BLaER1 (cell line): ENCODE results near the gene ACSF3.
A peak's percentile ranks its signal among the peaks of the same experiment; 100 is the strongest.
"Not testable (repeated sequence)": the region's sequence is repeated elsewhere in the genome, so short reads cannot be mapped to it uniquely, and the experiment has no call there.

ENCODE experiments used
- H3K27ac ChIP-seq: shearing (Covaris generic); formaldehyde crosslinking; 2 replicates; pipeline ENCODE4 v1.8.1; 2022
- H3K27me3 ChIP-seq: shearing (Covaris generic); formaldehyde crosslinking; 2 replicates; pipeline ENCODE4 v1.8.1; 2022
- H3K36me3 ChIP-seq: shearing (Covaris generic); formaldehyde crosslinking; 2 replicates; pipeline ENCODE4 v1.8.1; 2022
- H3K4me1 ChIP-seq: shearing (Covaris generic); formaldehyde crosslinking; 2 replicates; pipeline ENCODE4 v1.8.1; 2022
- H3K4me2 ChIP-seq: shearing (Covaris generic); formaldehyde crosslinking; 2 replicates; pipeline ENCODE4 v1.8.1; 2022
- H3K4me3 ChIP-seq: shearing (Covaris generic); formaldehyde crosslinking; 2 replicates; pipeline ENCODE4 v1.8.1; 2022
- H3K9ac ChIP-seq: shearing (Covaris generic); formaldehyde crosslinking; 2 replicates; pipeline ENCODE4 v1.8.1; 2022
- H3K9me3 ChIP-seq: shearing (Covaris generic); formaldehyde crosslinking; 2 replicates; pipeline ENCODE4 v1.8.1; 2022
- H4K20me1 ChIP-seq: shearing (Covaris generic); formaldehyde crosslinking; 2 replicates; pipeline ENCODE4 v1.8.1; 2022
- Cebpa-rat ChIP-seq: shearing (Covaris generic); IDR thresholded peaks from 2 replicates; pipeline ENCODE4 v1.8.1; 2022

ACSF3 gene

DNA sequence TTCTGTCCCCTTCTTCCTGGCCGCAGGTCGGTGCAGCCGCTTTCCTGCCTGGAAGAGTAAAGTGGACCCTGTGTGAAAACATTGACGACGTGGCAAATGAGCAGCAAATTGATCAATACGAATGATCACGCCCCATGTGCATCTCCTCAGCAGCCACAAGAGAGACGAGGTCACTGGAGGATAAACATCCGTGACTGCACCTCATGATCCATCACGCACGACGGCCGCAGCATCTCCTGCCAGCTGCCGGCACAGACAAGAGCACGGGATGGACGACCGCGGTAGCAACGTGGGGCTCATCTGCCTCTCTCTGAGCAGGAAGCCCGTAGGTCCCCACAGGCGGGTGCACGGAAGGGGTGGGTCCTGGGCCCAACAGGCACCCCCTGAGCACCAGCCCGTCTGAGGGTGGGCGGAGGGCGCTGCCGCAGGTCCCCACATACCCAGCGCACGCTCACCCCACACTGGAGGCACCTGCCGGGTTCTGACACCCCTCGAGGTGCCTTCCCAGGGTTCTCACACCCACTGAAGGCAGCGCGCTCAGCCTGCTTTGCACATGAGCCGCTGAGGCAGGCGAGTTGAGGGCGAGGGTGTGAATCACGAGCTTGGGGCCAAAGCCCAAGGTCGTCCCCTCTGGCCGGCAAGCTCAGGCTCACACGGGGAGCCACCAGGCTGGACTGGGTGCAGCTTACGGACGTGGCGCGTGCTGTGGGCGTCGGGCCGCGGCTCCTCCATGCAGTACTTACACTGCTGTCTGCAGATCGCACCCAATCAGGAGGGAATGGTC, 65.6 kb downstream of the ACSF3 start:
- H3K27me3 ChIP-seq: no peaks in the 10 kb centered on the region
- H3K9ac ChIP-seq: no peak overlapping the region
- H3K9me3 ChIP-seq: no peaks in the 10 kb centered on the region
- peaks cover 96% of the 10 kb centered on the region for H3K4me1 ChIP-seq
- H3K36me3 ChIP-seq: no peaks in the 10 kb centered on the region
- peak overlapping the region; percentile 75 for H3K4me2 ChIP-seq
- H3K27ac ChIP-seq: 0 out of 2 replicates have a peak overlapping the region, but pooled peaks have one; percentile 7
- H3K4me3 ChIP-seq: no peak overlapping the region
- no peak for TF ChIP-seq Cebpa-rat
- no peaks in the 10 kb centered on the region for H4K20me1 ChIP-seq

DNA sequence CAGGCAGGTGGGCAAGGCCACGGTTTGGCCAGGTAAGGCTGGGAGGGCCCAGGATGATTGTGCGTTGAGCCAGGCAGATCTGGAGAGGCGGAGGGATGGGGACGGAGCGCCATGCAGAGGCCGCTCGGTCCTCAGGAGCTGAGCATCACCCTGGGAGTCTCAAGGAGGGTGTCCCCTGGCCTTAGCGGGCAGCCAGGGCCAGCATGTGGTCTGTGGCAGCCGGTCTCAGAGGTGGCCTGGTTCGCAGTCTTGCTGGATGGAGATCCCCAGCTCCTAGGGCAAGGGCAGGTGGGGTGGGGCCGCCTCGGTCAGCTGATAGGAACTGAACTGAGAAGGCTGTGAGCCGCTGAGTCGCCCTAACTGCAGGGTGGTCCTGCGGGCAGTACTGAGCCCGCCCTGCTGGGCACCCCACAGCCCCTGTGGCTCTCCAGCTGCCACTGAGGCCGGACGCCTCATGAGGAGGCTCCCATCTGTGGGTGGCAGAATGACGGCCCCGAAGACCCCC, 66.2 kb downstream of the ACSF3 start:
- 0 out of 2 replicates have a peak overlapping the region, but pooled peaks have one; percentile 7 for H3K27ac ChIP-seq
- no peak overlapping the region for H3K4me3 ChIP-seq
- peaks cover 93% of the 10 kb centered on the region for H3K4me1 ChIP-seq
- no peaks in the 10 kb centered on the region for H4K20me1 ChIP-seq
- H3K27me3 ChIP-seq: no peaks in the 10 kb centered on the region
- TF ChIP-seq Cebpa-rat: no peak
- H3K9ac ChIP-seq: no peak overlapping the region
- H3K4me2 ChIP-seq: peak overlapping the region; percentile 75
- H3K9me3 ChIP-seq: no peaks in the 10 kb centered on the region
- H3K36me3 ChIP-seq: no peaks in the 10 kb centered on the region

DNA sequence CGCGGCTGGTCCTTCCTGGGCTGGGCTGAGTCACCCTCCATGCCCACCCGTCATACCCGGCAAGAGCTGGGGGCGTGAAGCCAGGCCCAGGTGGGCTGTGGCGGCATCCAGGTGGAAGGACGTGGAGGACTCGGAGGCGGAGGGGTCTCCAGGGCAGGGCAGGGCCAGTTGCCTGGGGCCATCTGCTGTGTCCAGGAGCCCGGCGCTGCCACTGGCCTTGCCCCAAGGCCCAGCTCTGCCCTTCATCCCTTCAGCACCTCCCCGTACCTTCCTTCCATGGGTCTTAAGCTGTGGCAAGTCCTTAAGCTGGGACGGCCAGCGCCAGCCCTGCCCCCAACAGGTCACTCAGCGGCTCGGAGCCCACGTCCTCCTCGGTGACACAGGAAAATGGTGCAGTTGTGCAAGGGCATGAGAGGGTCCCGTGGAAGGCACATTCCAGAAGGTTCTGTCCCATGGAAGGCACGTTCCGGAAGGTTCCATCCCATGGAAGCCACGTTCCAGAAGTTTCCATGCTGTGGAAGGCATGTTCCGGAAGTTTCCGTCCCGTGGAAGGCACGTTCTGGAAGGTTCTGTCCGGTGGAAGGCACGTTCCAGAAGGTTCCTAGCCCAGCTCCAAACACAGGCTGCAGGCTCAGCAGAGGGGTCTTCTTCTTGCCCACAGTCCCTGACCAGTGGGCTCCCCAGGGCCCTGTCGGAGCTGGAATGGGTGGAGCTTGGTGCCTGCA, 67.5 kb downstream of the ACSF3 start:
- H3K4me3 ChIP-seq: no peak overlapping the region
- H3K27me3 ChIP-seq: no peaks in the 10 kb centered on the region
- no peaks in the 10 kb centered on the region for H3K36me3 ChIP-seq
- peak overlapping the region; percentile 56 for H3K4me2 ChIP-seq
- no peaks in the 10 kb centered on the region for H4K20me1 ChIP-seq
- no peaks in the 10 kb centered on the region for H3K9me3 ChIP-seq
- H3K4me1 ChIP-seq: peaks cover 81% of the 10 kb centered on the region
- no peak overlapping the region for H3K9ac ChIP-seq
- no peak overlapping the region for H3K27ac ChIP-seq
- no peak for TF ChIP-seq Cebpa-rat

DNA sequence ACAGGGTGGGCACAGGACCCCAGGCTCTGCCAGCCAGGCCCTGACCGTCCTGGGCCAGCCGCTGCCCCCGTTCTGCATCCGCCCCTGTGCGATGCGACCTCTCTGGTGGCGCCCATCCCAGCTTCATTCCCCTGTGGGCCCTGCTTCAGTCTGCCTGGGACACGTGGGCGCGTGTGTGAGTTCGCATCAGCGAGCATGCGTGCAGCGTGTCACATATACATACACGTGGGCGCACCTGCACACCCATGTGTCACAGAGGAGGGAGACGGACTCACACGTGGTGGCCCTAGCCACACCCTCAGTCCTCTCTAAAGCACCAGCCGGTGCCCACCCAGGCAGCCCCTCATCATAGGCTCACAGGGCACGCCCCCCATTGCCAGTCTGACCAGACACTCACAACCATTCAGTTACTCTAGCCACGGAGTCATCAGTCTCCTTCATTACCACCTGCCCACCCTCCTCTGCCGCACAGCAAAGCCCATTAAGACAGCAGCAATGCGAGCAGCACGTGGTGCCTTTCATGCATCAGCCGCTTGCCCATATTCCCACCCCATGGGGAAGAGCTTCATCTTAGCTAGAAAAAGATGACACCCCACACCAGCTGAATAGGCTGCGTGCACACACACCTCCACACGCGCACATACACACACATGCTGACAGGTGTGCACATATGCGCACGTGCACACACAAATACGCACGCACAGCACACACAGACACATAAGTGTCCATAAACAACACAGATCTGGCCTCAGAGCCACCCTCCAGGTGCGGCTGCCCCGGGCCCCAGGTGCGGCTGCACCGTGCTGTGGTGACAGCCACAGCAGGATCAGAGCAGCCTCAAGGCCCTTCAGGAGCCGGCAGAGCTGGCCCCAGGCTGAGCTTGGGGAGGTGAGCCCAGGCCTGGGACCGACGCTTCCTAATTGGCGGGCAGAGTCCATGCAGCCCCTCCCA, 68.4 kb downstream of the ACSF3 start:
- Histone ChIP-seq H3K36me3 (no peaks in the 10 kb centered on the region), H3K9me3 (no peaks in the 10 kb centered on the region), H3K9ac (no peak overlapping the region), H3K4me2 (peak overlapping the region; percentile 56), H3K27me3 (no peaks in the 10 kb centered on the region), H3K4me3 (no peak overlapping the region), H3K4me1 (peaks cover 78% of the 10 kb centered on the region), H3K27ac (no peak overlapping the region), H4K20me1 (no peaks in the 10 kb centered on the region)
- no peak for TF ChIP-seq Cebpa-rat

DNA sequence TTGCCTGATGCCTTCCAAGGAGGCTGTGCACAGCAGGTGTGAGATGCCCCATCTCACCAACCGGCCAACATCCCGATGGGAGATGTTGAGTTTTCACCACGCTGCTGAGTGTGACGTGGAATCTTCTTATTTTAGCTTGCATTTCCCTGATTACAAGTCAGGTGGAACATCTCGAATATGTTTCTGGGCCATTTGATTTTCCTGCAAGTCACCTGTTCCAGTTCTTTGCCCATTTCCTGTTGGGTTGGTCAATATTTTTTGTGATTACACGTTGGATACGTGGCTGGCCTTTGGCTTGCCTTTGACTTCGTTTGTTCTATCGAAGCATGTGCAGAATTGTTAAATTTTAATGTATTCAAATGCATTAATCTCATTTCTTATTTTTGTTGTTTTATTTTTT, 69.6 kb downstream of the ACSF3 start:
- Histone ChIP-seq H3K9me3 (no peaks in the 10 kb centered on the region), H3K4me2 (peak overlapping the region; percentile 56), H3K4me1 (peaks cover 79% of the 10 kb centered on the region), H4K20me1 (no peaks in the 10 kb centered on the region), H3K4me3 (no peak overlapping the region), H3K27ac (no peak overlapping the region), H3K36me3 (no peaks in the 10 kb centered on the region), H3K27me3 (no peaks in the 10 kb centered on the region), H3K9ac (no peak overlapping the region)
- TF ChIP-seq Cebpa-rat: no peak

DNA sequence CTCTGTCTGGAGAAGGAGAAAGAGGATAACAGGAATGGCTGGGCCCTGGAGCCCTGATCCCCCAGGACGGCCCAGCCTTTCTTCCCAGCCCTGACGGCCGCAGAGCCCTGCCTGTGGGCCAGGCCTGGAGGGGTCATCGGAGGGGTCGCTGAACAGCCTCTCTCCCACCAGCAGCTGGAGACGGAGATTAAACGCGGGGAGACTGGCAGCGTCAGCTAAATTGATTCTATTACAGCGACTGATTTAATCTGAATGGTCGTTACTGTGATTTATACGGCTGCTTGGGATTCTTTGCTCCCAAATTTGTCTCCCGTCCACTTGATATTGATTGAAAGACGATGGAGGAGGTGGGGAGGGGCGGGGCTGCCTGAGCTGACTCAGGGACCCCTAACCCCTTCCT, 70.8 kb downstream of the ACSF3 start:
- no peak overlapping the region for H3K9ac ChIP-seq
- peaks cover 79% of the 10 kb centered on the region for H3K4me1 ChIP-seq
- H4K20me1 ChIP-seq: no peaks in the 10 kb centered on the region
- no peak overlapping the region for H3K27ac ChIP-seq
- H3K4me2 ChIP-seq: peak overlapping the region; percentile 56; the same call in 1 of the 2 replicates
- H3K27me3 ChIP-seq: no peaks in the 10 kb centered on the region
- no peak for TF ChIP-seq Cebpa-rat
- no peaks in the 10 kb centered on the region for H3K9me3 ChIP-seq
- no peak overlapping the region for H3K4me3 ChIP-seq
- no peaks in the 10 kb centered on the region for H3K36me3 ChIP-seq

DNA sequence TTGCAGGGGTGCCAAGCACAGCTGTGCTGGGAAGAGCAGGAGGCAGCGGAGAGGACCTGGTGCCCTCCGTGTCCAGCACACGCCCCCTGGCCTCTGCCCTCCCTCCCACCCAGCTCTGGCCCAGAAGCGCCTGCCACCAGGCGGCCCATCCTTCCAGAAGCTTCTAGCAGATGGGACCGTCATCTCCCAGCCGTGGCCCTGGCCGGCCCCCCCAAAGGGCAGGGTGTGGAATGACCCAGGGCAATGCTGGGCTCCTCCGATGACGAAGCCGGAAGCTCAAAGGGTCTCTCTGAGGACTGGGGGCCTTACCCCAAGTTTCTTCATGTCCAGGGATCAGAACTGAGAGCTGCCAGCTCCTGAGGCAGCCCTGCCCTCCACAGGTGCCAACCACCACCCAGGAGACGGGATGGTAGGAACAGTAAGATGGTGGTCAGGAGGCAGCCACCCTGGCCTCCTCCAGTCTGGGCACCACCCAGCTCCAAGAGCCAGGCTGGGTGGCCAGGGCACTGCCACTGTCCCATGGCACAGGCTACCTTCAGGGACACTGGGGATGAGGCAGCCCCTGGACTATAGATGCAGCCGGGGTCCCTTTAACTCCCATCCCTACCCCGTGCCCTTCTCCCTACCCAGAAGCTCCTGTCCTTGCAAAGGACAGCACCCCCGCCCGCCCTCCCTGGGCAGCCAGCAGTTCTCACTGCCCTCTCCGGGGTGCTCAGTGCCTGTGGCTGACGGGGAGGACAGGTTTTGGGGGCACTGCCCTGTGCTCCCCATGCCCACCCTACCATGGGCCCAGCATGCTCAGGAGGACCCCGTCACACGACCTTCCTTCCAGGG, 71.4 kb downstream of the ACSF3 start:
- Histone ChIP-seq H3K27me3 (no peaks in the 10 kb centered on the region), H3K4me2 (no peak overlapping the region), H4K20me1 (peaks cover 2% of the 10 kb centered on the region; the same call in 1 of the 2 replicates), H3K36me3 (no peaks in the 10 kb centered on the region), H3K27ac (no peak overlapping the region), H3K4me3 (no peak overlapping the region), H3K4me1 (peaks cover 79% of the 10 kb centered on the region), H3K9me3 (no peaks in the 10 kb centered on the region), H3K9ac (no peak overlapping the region)
- TF ChIP-seq Cebpa-rat: no peak

DNA sequence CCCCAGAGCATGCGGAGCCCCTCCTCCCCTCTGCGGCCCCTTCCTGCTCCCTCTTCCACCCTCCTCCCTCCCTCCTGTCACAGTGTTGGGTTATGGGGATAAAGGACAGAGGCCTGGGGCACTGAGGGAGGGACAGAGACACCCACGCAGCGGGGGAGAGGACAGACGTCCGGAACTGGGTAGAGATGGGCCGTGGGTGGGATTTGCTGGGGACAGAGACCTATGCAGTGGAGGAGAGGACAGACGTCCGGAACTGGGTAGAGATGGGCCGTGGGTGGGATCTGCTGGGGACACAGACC, 72.0 kb downstream of the ACSF3 start:
- H3K36me3 ChIP-seq, H3K9ac ChIP-seq, H3K27me3 ChIP-seq, H3K4me2 ChIP-seq, H3K27ac ChIP-seq, H3K9me3 ChIP-seq, H3K4me3 ChIP-seq, H4K20me1 ChIP-seq: not testable (repeated sequence)
- peaks cover 82% of the 10 kb centered on the region for H3K4me1 ChIP-seq
